HG03066 (cell line): ENCODE results near the gene WDR47.
A peak's percentile ranks its signal among the peaks of the same experiment; 100 is the strongest.
"Not testable (repeated sequence)": the region's sequence is repeated elsewhere in the genome, so short reads cannot be mapped to it uniquely, and the experiment has no call there.

Experiments
- ATAC-seq: cut with Tn5 transposase; IDR thresholded peaks from one replicate; pipeline ENCODE4 v1.9.1; 2021; ENCODE audit warnings: low read depth; ENCODE audit not compliant: unreplicated experiment

Gene WDR47

GRCh38 chr1:109056064-109056463 is 14.2 kb upstream of the WDR47 start:
- no peak for ATAC-seq

DNA sequence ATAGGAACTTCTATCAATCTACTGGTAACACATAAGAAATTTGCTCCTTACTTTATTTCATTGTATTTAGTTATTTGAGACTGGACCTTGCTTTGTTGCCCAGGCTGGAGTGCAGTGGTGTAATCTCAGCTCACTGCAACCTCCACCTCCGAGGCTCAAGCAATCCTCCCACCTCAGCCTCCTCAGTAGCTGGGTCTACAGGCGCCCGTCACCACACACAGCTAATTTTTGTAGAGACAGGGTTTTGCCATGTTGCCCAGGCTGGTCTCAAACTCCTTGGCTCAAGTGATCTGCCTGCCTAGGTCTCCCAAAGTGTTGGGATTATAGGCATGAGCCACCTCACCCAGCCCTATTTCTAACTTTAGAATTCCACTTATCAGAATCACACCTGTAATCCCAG is 10.2 kb upstream of the WDR47 start:
- not testable (repeated sequence) for ATAC-seq

DNA sequence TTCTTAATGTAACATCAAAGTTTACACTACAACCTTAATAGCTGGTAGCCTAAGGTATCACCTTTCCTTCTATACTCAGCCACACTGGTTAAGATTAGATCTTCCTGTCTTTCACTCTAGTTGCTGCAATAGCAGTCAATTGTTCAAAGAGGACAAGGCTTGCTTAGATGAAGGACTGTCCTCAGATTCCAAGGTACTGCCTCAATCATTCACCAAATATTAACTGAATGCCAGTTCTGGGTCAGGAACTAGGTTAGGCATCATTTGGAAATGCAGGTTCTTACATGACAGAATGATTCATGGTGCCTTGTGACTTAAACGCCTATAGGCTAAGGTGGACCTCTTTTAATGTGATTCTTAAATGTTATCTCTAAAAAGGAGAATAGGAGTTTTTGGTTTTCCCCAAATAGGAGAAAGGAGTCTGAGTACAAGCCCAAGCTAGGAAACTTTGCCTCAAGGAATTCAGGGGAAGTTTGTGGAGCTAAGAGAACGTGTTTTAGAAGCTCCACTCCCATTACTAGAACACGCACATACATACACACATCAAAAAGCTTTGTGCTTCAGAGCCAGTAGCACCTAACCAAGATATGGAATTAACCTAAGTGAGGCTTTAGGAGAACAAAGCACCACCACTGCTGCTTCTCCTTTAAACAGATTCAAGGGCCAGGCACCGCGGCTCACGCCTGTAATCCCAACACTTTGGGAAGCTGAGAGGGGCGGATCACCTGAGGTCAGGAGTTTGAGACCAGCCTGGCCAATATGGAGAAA is 8.5 kb upstream of the WDR47 start:
- no peak for ATAC-seq

- no peak for ATAC-seq
These were observed 6.4 kb upstream of the WDR47 start for GRCh38 chr1:109048335-109048734.

DNA sequence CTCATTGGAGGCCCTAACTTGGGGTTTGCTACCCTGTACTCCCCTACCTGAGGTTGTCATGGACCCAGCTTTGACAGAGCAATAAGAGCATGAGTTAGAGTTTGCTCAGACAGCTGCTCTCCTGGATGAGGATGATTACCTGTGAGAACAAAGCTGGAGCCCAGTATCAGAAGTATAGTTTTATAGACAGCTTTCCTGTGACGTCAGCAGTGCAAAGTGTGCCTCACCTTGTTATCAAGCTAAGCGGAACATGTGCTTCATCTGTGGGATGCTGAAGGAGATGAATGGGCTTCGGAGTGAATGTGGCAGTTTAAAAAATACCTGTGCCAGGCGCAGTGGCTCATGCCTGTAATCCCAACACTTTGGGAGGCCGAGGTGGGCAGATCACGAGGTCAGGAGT is 5.4 kb upstream of the WDR47 start:
- no peak for ATAC-seq

DNA sequence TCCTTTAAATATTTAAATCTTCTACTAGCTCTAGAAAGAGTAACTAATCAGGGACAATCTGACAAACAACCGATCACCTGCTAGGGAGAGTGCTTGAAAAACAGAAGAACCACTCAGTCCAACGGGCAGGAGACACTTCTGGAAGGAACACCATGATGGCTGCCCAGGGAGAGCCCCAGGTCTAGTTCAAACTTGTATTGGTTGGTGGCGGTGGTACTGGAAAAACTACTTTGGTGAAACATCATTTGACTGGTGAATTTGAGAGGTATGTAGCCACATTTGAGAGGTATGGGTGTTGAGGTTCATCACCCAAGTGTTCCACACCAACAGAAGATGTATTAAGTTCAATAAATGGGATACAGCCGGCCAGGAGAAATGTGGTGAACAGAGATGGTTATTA is 4.8 kb upstream of the WDR47 start:
- no peak for ATAC-seq

GRCh38 chr1:109045595-109045994 is 3.7 kb upstream of the WDR47 start:
- no peak for ATAC-seq

DNA sequence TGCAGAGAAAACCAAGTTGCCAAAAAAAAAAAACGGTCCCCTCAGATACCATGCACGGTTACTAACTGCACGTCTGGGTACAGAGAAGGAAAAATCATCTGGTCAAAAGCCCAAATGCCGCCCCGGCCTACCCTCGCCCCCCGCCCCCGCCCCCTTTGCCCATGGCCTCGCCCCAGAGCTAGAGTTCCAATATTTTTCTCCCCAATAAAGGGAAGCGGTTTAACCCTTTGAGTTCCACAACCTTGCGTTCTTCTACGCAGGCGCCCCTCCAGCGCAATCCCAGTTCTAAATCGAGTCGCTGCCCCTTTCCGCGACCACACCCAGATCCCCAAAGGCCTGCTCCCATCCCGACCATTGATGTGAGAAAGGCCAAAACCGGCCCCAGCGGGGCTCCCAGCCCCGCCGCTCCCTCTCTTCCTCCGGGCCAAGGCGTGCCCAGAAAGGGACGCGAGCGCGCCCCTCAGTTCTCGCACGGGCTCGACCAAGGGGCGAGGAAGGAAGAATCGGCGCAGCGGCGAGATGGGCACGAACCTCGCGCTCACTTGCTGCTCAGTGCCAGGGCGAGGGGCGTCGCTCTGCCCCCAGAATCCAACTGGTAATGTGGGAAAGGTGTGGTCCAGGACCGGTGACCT is 797 bp downstream of the WDR47 start:
- peak; percentile 27 for ATAC-seq

DNA sequence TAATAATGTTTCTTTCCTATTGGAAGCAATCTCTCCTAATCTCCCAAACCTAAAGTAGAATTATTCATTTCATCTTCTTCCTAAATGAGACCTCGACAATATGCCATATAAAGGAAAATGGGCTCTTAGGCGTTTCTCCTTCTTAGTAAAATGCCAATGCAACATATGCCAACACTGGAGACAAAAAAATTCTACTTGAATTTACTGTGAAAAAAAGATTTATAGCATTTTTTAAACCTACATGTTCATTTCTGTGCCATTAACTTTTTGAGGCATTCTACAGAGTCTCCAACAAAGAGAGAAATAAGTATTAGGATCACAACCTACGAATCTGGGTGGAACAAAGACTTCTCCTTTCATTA is 1.3 kb downstream of the WDR47 start:
- ATAC-seq: no peak

GRCh38 chr1:109034382-109034781 is 7.5 kb downstream of the WDR47 start:
- no peak for ATAC-seq

DNA sequence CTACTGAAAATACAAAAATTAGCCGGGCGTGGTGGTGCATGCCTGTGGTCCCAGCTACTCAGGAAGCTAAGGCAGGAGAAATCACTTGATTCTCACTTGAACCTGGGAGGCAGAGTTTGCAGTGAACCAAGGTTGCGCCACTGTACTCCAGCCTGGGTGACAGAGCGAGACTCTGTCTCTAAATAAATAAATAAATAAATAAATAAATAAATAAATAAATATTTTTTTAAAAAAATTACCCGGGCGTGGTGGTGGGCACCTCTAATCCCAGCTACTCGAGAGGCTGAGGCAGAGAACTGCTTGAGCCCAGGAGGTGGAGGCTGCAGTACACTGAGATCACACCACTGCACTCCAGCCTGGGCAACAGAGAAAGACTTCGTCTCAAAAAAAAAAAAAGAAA is 12.4 kb downstream of the WDR47 start:
- ATAC-seq: not testable (repeated sequence)

- ATAC-seq: no peak
These were observed 14.1 kb downstream of the WDR47 start for GRCh38 chr1:109027841-109028240.

- ATAC-seq: no peak
These were observed 16.2 kb downstream of the WDR47 start for GRCh38 chr1:109025694-109026093.

DNA sequence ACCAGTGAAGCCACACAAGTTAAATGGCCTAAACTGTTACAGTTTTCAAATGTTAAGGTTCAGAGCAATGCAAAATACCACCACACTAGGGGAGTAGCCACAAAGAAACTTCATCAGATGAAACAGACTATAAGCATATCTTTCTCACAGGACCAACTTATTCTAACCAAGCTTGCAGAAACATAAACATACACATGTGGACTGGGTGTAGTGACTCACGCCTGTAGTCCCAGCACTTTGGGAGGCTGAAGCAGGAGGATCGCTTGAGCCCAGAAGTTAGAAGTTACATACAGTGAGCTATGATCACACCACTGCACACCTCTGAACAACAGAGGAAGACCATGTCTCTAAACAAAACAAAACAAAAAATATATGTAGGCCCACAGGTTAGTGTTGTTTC is 17.3 kb downstream of the WDR47 start:
- ATAC-seq: no peak

DNA sequence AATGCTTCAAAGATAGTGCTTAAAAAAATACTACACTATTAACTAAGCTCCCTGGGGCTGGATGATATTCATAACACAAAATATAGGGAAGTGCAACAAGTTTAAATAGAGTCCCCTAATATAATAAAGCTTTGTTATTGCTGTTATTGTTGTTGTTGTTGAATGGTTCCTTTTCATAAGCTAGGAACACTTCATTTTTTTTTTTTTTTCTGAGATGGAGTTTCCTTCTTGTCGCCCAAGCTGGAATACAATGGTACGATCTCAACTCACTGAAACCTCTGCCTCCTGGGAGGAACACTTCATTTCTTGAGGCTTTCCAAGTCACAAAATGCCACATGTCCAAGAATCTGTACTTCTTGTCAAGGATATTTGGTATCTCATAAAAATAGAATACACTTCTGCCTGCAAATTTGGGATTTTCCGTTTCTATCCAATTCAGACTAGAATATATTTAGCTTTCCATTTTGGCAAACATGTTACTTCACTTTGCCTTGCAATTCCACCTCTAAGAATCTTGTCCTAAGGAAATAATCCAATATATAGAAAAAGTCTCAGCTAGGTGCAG is 21.1 kb downstream of the WDR47 start:
- ATAC-seq: no peak

DNA sequence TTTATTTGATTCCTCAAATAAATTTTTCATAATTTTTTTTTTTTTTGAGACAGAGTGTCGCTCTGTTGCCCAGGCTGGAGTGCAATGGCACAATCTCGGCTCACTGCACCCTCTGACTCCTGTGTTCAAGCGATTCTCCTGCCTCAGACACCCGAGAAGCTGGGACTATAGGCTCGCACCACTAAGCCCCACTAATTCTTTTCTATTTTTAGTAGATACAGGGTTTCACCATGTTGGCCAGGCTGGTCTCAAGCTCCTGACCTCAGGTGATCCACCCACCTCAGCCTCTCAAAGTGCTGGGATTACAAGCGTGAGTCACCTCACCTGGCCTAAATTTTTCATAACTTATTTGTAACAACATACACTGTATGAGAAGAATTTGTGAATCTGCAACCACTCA is 24.2 kb downstream of the WDR47 start:
- not testable (repeated sequence) for ATAC-seq

GRCh38 chr1:109017134-109017533 is 24.8 kb downstream of the WDR47 start:
- ATAC-seq: no peak

DNA sequence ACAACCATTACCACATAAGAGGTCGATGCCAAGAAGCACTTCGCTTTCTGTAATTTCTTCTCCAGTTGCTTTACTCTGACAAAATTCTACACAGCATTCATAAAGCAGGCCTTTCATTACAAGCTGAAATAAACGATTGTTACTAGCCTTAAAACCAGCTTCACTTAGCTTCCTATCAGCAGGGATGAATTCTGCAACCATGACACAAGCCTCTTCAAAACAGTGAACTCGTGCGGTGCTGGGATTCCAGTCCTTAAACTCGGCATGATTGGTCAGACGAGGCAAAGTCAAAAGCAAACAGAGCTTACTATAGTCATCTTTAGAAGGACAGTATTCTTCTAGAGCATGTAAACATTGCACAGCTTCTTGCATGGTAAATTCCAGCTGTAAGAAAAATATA is 30.6 kb downstream of the WDR47 start:
- ATAC-seq: no peak

GRCh38 chr1:108996622-108997021 is 45.3 kb downstream of the WDR47 start:
- ATAC-seq: not testable (repeated sequence)

GRCh38 chr1:108983114-108983513 is 58.8 kb downstream of the WDR47 start:
- no peak for ATAC-seq

DNA sequence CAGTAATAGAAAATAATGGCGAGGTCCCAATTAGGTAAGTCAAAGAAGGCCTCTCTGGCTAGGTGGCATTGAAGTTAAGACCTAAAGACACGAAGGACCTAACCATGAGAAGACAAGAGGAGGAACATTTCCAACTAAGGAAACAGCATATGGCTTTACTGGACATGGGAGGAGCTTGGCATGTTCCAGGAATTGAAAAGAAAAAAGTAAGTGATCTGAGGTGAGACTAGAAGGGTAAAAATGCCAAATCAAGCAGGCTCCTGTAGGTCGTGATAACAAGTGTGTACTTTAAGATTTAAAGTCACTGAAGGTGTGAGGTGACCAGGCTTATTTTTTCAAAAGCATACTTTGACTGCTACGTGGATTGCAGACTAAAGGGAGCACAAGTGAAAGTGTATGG is 65.2 kb downstream of the WDR47 start:
- no peak for ATAC-seq

GRCh38 chr1:108972951-108973350 is 69.0 kb downstream of the WDR47 start:
- ATAC-seq: no peak
